NCI-H2196 (cell line): ENCODE results near the gene EHD2.
"Not testable (repeated sequence)": the region's sequence is repeated elsewhere in the genome, so short reads cannot be mapped to it uniquely, and the experiment has no call there.

Experiments used
- DNase-seq: peaks from one replicate; lab custom pipeline; 2025; ENCODE audit not compliant: unreplicated experiment; lab: John Stamatoyannopoulos, UW

EHD2 gene

DNA sequence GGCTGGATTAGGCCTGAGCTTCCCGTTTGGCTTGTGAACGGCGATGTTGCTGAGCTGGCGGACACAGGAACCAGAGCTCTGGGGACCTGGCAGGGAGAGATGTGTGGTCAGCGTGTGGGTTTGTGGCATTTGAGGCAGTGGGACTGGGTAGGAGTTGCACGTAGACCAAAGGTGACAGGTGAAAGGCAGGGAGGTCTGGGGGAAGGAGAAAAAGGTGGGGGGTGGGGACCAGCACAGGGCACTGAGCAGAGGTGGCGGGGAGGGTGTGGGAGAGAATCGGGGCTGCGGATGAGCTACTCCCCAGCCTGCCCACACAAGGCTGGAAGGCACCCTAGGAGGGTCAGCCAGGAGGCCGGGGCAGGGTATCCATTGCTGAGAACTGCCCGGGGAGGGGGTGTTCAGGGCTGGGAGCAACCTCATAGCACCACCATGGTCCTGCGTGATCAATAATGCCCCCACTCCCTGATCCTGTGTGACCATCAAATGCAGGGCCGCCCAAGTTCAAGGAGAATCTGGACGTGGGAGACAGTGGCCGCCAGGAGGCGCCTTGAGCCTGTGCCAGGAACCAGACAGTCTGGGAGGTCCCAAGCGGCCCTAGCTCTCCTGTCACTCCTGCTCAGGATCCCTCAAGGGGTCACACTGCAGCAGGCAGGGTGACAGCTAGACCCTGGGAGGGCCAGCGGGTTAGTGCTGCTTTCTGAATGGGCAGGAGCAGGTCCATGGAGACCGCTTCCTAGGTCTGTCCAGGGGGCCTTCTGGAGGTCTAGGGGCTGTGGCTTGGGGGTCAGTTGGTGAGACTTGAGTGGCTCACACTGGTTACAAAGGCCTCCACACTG, 52.5 kb downstream of the EHD2 start:
- peak; percentile 33 for DNase-seq

DNA sequence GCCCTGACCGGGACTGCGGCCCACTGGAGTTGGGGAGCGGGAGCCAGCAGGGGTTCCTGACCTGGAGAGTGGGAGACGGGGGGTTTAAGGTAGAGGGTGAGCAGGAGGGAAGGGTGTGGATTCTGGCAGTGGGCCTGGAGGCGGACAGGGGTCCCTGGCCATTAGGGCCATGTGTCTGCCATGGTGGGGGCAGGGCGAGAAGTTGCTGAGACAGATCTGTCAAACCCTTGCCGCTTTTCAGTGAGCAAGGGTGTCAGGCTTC, 53.1 kb downstream of the EHD2 start:
- no peak for DNase-seq

GRCh38 chr19:47766670-47767069, 53.4 kb downstream of the EHD2 start:
- no peak for DNase-seq

- no peak for DNase-seq
These were observed 54.1 kb downstream of the EHD2 start for GRCh38 chr19:47767349-47767748.

GRCh38 chr19:47768604-47769003, 55.4 kb downstream of the EHD2 start:
- no peak for DNase-seq

- DNase-seq, result no peak
These were observed 56.3 kb downstream of the EHD2 start for GRCh38 chr19:47769534-47769933.

DNA sequence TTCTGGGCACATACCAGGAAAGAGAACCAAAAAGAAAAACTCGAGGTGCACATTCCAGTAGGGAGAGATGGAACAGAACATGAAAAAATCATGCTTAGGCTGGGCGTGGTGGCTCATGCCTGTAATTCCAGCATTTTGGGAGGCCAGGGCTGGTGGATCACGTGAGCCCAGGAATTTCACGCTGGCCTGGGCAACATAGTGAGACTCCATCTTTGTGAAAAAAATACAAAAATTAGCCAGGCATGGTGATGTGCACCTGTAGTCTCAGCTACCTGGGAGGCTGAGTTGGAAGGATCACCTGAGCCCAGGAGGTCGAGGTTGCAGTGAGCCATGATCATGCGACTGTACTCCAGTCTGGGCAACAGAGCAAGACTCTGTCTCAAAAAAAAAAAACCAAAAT, 58.1 kb downstream of the EHD2 start:
- not testable (repeated sequence) for DNase-seq

DNA sequence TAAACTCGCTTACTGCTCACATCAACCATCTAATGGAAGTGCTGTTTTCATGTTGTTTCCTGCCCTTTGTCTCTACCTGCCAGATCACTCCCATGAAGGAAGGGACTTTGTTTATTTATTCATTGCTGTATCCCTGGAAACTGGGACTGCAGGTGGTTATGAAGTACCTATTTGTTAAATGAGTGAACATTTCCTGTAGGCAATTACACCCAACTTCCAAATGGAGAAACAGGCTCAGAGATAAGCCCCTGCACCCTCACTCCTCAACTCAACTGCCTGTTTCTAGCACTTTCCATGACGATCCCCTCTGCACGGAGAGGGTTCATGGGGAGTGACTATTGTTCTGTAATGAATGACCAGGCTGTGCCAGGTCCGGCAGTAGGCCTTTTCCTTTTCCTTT, 63.3 kb downstream of the EHD2 start:
- peak; percentile 89 for DNase-seq

DNA sequence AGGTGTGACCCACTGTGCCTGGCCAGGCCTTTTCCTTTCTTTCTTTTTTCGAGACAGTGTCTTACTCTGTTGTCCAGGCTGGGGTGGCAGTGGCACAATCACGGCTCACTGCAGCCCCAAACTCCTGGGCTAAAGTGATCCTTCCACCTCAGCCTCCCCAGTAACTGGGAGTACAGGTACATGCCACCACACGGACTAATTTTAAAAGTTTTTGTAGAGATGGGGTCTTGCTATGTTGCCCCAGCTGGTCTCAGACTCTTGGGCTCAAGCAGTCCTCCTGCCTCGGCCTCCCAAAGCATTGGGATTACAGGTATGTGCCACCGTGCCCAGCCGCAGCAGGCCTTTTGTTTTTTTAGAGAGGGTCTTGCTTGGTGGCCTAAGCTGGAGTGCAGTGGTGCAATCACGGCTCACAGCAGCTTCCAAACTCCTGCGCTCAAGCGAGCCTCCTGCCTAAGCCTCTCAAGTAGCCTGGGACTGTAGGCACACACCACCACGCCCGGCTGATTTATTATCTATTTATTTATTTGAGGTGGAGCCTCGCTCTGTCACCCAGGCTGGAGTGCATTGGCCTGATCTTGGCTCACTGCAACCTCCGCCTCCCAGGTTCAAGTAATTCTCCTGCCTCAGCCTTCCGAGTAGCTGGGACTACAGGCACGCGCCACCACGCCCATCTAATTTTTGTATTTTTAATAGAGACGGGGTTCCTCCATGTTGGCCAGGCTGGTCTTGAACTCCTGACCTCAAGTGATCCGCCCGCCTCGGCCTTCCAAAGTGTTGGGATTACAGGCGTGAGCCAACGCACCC, 64.2 kb downstream of the EHD2 start:
- DNase-seq, result not testable (repeated sequence)

- peak; percentile 86 for DNase-seq
These were observed 65.1 kb downstream of the EHD2 start, which contains the start of gene SELENOW for GRCh38 chr19:47778049-47778953. SELENOW (plus strand) TSS chr19:47778703; CDS start chr19:47778786, 83 bp downstream.

DNA sequence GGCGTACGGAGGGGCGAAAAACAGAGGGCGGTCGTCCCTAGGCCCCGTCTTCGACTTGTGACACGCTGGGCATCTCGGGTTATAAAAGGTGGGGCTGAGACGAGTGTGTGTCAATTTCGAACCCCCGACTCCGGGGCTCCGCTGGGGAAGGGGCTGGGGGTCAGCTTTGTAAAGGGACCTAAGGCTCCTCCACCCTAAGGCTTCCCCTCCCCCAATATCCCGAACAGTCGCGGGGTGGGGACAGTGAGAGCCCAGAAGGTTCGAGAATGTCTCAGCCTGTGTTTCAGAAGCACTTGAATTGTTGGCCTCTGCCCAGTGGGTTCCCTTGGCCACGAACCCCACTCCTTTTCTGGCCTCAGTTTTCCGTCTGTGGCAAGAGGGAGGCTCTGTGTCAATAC, 65.7 kb downstream of the EHD2 start:
- DNase-seq, result no peak

- DNase-seq, result no peak
These were observed 66.4 kb downstream of the EHD2 start for GRCh38 chr19:47779524-47780214.

DNA sequence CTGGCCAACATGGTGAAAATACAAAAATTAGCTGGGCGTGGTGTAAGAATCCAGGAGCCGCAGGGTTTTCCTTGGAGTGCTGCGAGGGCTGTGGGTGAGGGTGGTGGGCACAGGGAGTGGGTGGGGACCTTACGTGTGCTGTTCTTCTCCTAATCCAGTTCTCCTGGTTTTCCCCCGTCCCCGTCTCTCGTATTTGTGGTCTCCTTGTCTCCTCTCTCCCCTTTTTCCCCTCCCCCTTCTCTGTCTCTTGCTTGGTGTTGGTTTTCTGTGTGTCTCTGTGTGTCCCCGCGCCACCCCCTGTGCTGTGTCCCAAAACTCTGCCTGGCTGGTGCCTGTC, 67.0 kb downstream of the EHD2 start:
- DNase-seq, result no peak

DNA sequence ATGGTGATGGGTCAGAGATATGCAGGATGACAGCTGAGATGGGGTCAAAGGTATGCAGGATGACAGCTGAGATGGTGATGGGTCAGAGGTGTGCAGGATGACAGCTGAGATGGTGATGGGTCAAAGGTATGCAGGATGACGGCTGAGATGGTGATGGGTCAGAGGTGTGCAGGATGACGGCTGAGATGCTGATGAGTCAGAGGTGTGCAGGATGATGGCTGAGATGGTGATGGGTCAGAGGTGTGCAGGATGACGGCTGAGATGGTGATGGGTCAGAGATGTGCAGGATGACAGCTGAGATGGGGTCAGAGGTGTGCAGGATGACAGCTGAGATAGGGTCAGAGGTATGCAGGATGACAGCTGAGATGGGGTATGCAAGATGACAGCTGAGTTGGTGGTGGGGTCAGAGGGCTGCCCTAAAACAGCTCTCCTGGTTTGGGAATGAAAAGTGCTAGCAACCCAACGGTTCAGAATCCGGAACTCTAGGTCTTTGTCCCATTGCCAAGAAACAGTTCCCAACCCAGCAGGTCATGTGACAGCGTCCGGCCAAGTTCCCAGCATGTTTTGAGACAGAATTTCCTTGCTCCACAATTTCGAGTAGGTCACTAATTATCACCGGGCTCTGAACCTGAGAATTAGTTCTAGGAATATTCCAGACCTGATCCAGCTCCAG, 68.5 kb downstream of the EHD2 start:
- DNase-seq, result no peak

DNA sequence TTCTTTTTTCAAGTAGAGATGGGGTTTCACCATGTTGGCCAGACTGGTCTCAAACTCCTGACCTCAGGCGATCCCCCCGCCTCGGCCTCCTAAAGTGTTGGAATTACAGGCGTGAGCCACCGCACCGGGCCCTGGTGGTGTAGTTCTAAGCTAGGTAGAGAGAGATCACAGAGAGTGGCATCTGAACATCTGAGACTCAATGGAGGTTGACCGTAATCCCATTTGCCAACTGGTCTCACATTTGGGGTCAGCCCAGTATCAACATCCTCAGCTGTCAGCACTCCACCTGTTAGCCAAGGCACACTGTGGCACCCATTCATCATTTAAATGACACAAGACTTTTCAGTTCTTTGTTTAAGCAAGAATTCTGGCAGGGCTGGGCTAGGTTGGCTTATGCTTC, 73.3 kb downstream of the EHD2 start:
- no peak for DNase-seq

GRCh38 chr19:47787307-47787706, 74.1 kb downstream of the EHD2 start:
- DNase-seq, result not testable (repeated sequence)

GRCh38 chr19:47789811-47790210, 76.6 kb downstream of the EHD2 start:
- DNase-seq, result not testable (repeated sequence)

DNA sequence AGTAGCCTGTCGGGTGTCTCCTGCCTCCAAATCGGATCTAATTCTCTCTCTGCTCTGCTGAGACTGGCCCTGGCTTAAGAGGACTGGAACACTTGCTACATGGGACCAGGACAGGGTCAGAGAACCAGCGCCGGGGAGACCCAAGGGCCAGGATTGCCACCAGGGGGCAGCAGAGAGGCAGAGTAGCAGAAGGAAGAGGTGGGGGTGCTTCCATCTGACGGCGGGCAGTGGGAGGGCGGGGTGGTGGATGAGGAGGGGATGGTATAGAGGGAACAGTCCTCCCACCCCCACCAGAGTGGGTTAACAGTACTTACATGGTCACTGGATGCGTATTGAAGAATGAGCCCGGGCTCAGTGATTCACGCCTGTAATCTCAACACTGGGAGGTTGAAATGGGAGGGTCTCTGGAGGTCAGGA, 77.2 kb downstream of the EHD2 start:
- peak; percentile 78 for DNase-seq

GRCh38 chr19:47792616-47793015, 79.4 kb downstream of the EHD2 start:
- no peak for DNase-seq
